NCI-H345 treated with DMSO at 0.1 percent for 48 hours (cell line): ENCODE measurements around the gene NF1.

Experiments used
- DNase-seq: peaks from one replicate; lab custom pipeline; 2025; ENCODE audit not compliant: unreplicated experiment; lab: John Stamatoyannopoulos, UW

The NF1 gene

DNA sequence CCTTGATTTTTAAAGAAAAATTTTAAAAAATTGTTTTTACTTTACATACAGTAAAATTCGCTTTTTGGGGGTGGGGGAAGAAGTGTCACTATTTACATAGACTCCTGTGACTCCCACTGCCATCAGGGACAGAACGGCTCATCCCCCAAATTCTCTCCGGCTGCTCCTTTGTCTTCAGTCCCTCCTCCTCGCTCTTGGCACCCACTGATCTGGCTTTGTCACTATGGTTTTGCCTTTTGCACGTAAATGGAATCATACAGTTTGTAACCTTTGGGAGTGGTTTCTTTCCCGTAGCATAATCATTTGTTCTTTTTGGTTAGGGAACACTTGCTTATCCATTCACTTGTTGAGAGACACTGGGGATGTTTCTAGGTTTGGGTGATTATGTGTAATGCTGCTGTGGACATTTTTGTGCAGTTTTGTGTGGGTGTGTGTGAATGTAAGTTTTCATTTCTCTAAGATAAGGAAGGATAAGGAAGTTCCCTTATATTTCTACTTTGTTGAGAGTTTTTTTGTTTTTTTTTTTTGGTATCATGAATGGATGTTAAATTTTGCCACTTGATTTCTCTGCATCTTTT is 324.1 kb downstream of the NF1 start:
- DNase-seq = no peak

DNA sequence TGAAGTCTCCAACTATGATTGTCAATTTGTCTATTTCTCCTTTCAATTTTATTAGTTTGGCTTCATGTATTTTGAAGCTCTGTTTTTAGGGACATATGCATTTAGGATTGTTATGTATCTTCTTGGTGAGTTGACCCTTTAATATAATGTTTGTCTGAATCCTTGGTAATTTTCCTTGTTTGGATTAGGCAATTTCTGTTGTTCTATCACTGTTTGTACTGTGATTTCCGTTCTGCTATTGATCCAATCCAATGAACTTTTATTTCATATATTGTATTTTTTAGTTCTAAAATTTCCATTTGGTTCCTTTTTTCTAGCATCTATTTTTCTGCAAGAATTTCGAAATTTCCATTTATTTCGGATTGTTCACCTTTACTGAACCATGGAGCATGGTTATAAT is 327.7 kb downstream of the NF1 start:
- DNase-seq = no peak

DNA sequence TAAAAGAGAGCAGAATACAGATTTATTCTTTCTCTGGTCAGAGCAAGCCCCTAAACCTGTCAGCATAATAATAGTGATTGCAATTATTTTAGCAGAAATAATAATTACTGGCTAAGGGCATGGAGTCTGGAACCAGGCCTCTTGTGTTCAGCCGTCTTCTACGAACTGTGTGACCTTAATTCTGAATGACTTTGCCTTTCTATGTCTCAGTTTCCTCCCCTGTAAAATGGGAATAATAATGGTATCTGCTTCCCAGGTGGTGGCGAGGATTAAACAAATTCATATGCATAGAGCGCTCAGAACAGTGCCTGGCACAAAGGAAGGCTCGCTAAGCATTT is 330.1 kb downstream of the NF1 start:
- no peak for DNase-seq

DNA sequence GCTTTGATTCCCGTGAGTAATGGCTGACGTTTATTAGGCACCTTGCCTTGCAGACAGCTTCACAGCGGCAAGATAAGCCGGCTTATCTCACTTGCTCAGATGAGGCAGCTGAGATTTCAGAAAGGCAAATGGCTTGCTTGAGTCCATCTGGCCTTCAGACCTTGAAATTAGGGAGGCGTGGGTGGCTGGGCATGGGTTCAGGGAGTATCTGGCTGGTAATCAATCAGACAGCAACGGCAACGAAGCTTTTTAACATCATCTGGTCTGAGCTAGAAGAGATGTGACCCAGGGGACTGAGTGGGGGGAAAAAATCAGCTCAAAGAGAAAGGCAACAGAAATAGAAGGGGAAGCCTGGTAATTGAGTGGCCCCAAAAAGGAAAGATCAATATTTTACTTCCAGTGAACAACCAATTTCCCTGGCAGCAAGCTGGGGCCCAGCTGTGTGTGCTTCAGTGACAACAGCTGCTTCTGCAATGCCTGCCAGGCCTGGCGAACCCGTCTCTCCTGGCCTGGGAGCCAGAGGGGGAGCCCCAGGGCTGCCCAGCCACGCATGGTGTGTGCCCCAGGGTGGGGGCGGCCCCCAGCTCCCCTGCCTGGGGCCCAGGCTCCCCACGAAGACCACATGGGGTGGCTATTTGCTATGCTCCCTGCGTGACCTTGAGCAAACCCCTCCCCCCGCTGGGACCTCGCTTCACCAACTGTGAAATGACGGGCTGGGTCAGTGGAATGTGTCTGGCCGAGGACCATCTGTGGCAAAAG is 330.7 kb downstream of the NF1 start:
- DNase-seq = no peak
